ENCODE measurements around the gene PARP15. TPM values are rescaled to one million over a fixed set of nuclear protein-coding genes. Genes with fewer than 3 reads are reported as not detected.

Gene PARP15
- total RNA-seq, 1 experiment from 2014 or later, result 0.10 TPM

DNA sequence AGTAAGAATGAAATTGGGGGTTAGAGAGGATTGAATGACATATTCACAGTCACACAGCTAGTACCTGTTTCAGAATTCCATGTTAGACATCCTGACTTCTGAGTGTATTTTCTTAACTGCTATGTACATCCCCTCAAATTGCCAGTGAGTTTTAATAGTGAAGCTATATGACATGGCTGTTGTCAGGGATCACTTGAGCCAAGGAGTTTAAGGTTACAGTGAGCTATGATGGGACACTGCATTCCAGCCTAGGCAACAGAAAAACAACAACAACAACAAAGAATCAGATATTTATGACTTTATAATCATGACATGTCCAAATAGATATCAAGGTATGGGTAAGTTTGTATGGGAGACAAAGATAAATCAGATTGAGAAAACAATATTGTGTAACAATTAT is 16.6 kb downstream of the PARP15 start:
- H3K9me3 ChIP-seq, result 0 out of 2 replicates have a peak, but pooled peaks cover 2% of the 10 kb centered on the region
- H3K27me3 ChIP-seq, result no peaks in the 10 kb centered on the region
- H3K36me3 ChIP-seq, result no peaks in the 10 kb centered on the region
- no peak overlapping the region for H3K4me3 ChIP-seq
- DNase-seq, result no peak

DNA sequence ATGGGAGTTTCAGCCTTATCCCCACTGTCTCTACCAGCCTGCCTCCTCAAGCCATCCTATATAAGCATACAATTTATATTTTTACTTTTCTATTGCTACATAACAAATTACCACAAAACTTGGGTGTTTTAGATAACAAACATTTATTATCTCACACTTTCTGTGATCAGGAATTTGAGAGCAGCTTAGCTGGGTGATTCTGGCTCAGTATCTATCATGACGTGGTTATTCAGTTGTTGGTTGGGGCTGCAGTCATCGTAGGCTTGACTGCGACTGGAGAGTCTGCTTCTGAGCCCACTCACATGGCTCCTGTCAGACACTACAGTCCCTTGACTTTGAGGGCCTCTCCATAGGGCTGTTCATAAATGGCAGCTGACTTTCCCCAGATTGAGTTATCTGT is 20.7 kb downstream of the PARP15 start:
- Histone ChIP-seq H3K36me3 (no peaks in the 10 kb centered on the region), H3K9me3 (0 out of 2 replicates have a peak, but pooled peaks cover 2% of the 10 kb centered on the region), H3K4me3 (no peak overlapping the region), H3K27me3 (no peaks in the 10 kb centered on the region)
- DNase-seq, result no peak

GRCh38 chr3:122598556-122598955 is 21.1 kb downstream of the PARP15 start:
- no peaks in the 10 kb centered on the region for H3K27me3 ChIP-seq
- H3K36me3 ChIP-seq, result no peaks in the 10 kb centered on the region
- 0 out of 2 replicates have a peak, but pooled peaks cover 2% of the 10 kb centered on the region for H3K9me3 ChIP-seq
- no peak overlapping the region for H3K4me3 ChIP-seq
- no peak for DNase-seq

- H3K36me3 ChIP-seq, result no peaks in the 10 kb centered on the region
- H3K4me3 ChIP-seq, result no peak overlapping the region
- no peaks in the 10 kb centered on the region for H3K9me3 ChIP-seq
- H3K27me3 ChIP-seq, result no peaks in the 10 kb centered on the region
- DNase-seq, result no peak
Measured at GRCh38 chr3:122602011-122602710, 24.7 kb downstream of the PARP15 start.

DNA sequence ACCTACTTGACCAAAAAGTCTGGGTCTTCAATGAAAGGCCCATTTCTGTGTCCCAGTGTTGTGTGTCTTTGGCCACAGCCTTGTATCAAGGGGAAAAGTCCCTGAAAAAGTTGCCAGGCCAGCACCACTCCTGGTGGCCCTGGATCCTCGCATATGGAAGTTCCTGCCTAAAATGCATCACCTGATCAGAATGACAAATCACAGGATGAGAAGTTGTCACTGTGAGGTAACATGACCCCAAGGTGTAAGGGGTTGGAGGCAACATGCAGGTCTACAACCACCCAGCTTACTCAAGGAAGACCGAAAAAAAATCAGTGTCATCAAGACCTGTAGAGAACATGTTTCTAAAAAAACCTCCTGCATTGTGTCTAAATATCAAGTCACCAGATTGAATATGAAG is 25.6 kb downstream of the PARP15 start:
- no peaks in the 10 kb centered on the region for H3K27me3 ChIP-seq
- H3K9me3 ChIP-seq, result no peaks in the 10 kb centered on the region
- DNase-seq, result no peak
- no peaks in the 10 kb centered on the region for H3K36me3 ChIP-seq
- no peak overlapping the region for H3K4me3 ChIP-seq

- Histone ChIP-seq H3K9me3 (peaks cover 10% of the 10 kb centered on the region), H3K27me3 (no peaks in the 10 kb centered on the region), H3K36me3 (no peaks in the 10 kb centered on the region), H3K4me3 (no peak overlapping the region)
- no peak for DNase-seq
Measured at GRCh38 chr3:122606330-122606729, 28.9 kb downstream of the PARP15 start.

DNA sequence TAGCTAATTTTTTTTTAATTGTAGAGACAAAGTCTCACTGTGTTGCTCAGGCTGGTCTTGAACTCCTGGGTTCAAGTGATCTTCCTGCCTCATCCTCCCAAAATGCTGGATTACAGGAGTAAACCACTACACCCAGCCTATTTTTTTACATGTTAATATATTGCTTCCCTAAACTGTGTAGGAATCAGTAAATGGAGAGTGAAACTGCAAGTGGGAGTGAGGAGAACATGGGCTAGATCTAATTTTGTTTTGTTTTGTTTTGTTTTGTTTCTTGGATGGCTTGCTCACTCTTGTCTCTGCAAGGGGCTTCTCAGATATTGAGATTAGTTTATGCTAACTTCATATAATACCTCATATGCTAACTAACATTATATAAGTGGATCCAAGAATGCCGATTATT is 31.5 kb downstream of the PARP15 start:
- Histone ChIP-seq H3K36me3 (no peaks in the 10 kb centered on the region), H3K4me3 (no peak overlapping the region), H3K9me3 (peaks cover 12% of the 10 kb centered on the region), H3K27me3 (no peaks in the 10 kb centered on the region)
- DNase-seq, result no peak

GRCh38 chr3:122609798-122610559 is 32.5 kb downstream of the PARP15 start:
- peak overlapping the region; percentile 16 for H3K4me3 ChIP-seq
- no peaks in the 10 kb centered on the region for H3K27me3 ChIP-seq
- H3K36me3 ChIP-seq, result no peaks in the 10 kb centered on the region
- H3K9me3 ChIP-seq, result peaks cover 12% of the 10 kb centered on the region
- peak; percentile 14 for DNase-seq

- Histone ChIP-seq H3K36me3 (no peaks in the 10 kb centered on the region), H3K27me3 (no peaks in the 10 kb centered on the region), H3K9me3 (peaks cover 12% of the 10 kb centered on the region), H3K4me3 (no peak overlapping the region)
- no peak for DNase-seq
Measured at GRCh38 chr3:122612696-122613095, 35.2 kb downstream of the PARP15 start.

- peak; percentile 13 for DNase-seq
- peaks cover 10% of the 10 kb centered on the region for H3K9me3 ChIP-seq
- no peak overlapping the region for H3K4me3 ChIP-seq
- no peaks in the 10 kb centered on the region for H3K36me3 ChIP-seq
- H3K27me3 ChIP-seq, result no peaks in the 10 kb centered on the region
Measured at GRCh38 chr3:122615303-122615702, 37.9 kb downstream of the PARP15 start.

GRCh38 chr3:122618614-122619013 is 41.2 kb downstream of the PARP15 start:
- DNase-seq, result no peak
- H3K36me3 ChIP-seq, result no peaks in the 10 kb centered on the region
- no peak overlapping the region for H3K4me3 ChIP-seq
- H3K27me3 ChIP-seq, result no peaks in the 10 kb centered on the region; the same call in 1 of the 2 replicates
- no peaks in the 10 kb centered on the region for H3K9me3 ChIP-seq

GRCh38 chr3:122619040-122619439 is 41.6 kb downstream of the PARP15 start:
- Histone ChIP-seq H3K9me3 (no peaks in the 10 kb centered on the region), H3K27me3 (no peaks in the 10 kb centered on the region; the same call in 1 of the 2 replicates), H3K36me3 (no peaks in the 10 kb centered on the region), H3K4me3 (no peak overlapping the region)
- DNase-seq, result no peak

DNA sequence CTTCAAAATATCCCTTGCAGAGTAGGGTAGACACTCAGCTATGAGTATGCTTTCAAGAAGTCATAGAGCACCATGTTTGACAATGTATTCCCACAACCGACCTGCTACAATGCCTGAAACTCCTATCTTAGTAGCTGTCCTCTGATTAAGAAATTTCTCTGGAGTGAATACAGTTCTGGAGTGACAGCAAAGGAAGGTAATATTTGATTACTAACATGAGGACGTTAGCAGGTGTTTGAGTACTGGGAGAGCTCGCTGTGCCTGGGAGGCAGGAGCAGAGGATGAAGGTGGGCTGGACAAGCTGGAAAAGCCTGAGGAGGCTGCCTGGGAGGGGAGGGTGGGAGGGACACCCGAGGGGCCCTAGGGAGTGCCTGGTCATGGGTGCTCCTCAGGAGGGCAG is 42.9 kb downstream of the PARP15 start:
- H3K4me3 ChIP-seq, result no peak overlapping the region
- no peaks in the 10 kb centered on the region for H3K9me3 ChIP-seq
- H3K27me3 ChIP-seq, result no peaks in the 10 kb centered on the region; the same call in 1 of the 2 replicates
- no peaks in the 10 kb centered on the region for H3K36me3 ChIP-seq
- DNase-seq, result no peak

DNA sequence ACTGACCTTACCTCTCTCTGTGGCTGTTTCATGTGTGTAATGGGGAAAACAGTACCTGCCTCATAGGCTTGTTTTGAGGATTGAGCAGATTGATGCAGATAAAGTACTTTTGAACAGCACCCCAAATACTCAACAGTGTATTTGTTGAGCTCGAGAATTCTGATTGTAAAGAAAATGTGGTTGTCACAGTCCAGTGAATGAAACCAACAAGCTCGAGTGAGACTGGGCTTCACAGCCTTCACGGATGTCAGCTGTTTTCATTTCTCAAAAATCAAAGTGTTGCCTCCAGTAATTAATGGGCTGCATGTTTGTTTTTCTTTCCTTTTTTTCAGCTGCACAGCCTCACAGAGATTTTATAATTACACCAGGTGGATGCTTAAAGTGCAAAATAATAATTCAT is 43.7 kb downstream of the PARP15 start:
- H3K27me3 ChIP-seq, result no peaks in the 10 kb centered on the region; the same call in 1 of the 2 replicates
- no peak for DNase-seq
- no peaks in the 10 kb centered on the region for H3K36me3 ChIP-seq
- H3K4me3 ChIP-seq, result no peak overlapping the region
- H3K9me3 ChIP-seq, result no peaks in the 10 kb centered on the region

DNA sequence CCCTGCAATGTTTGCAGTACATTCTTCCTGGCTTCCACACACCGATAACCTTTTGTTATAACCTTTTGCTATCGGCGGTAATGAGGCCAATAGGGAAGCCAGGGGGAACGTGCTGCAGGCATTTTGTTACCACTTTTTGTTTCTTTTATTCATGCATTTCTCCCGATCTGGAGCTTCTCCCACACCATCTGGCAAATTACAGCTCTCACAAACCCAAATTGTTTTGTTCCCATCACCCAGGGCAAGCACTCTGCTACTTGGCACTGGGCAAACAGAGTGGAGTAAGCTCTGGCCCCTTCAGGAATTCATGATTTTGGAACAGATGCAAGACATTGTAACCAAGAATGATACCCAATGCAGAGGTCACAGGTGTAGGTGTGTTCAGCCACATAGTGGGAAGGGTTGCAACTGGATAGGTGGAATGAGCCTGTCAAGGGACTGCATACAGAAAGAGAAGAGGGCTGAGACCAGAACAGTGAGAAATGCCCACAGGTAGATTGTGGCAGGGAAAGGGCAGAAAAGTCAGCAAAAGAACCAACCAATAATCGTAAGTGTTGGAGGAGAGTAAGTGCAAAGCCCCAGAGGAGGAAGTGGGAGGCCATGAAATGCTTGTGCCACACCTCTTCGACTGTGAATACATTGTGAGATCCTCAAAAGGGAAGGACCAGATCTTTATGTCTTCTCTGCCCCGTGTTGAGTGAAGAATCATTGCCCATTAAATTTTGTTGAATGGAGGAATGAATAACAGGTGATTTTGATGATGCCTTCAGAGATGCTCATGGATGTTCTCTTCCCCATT is 45.8 kb downstream of the PARP15 start:
- Histone ChIP-seq H3K9me3 (no peaks in the 10 kb centered on the region), H3K4me3 (no peak overlapping the region), H3K36me3 (no peaks in the 10 kb centered on the region), H3K27me3 (no peaks in the 10 kb centered on the region; the same call in 1 of the 2 replicates)
- DNase-seq, result no peak

GRCh38 chr3:122626515-122627180 is 49.2 kb downstream of the PARP15 start:
- no peak overlapping the region for H3K4me3 ChIP-seq
- H3K27me3 ChIP-seq, result no peaks in the 10 kb centered on the region; the same call in 1 of the 2 replicates
- no peaks in the 10 kb centered on the region for H3K36me3 ChIP-seq
- no peaks in the 10 kb centered on the region for H3K9me3 ChIP-seq
- DNase-seq, result no peak

All from MG63 (cell line).